HEK293 (cell line): ENCODE measurements around the gene KCNK18.
"Not testable (repeated sequence)": the region's sequence is repeated elsewhere in the genome, so short reads cannot be mapped to it uniquely, and the experiment has no call there.

Experiments used
- ZBTB21 ChIP-seq: fragments of 450-650 bp; formaldehyde crosslinking; IDR thresholded peaks from 2 replicates; pipeline ENCODE4 v1.5.1; 2017; ENCODE audit warnings: missing biosample characterization, missing genetic modification characterization
- ZNF10 ChIP-seq: fragments of 450-650 bp; formaldehyde crosslinking; IDR thresholded peaks from 2 replicates; pipeline ENCODE4 v1.5.1; 2017; ENCODE audit warnings: missing biosample characterization, missing genetic modification characterization
- ZNF138 ChIP-seq: fragments of 450-650 bp; formaldehyde crosslinking; IDR thresholded peaks from 2 replicates; pipeline ENCODE4 v1.5.1; 2016; ENCODE audit warnings: missing biosample characterization, missing genetic modification characterization, borderline replicate concordance
- ZNF19 ChIP-seq: fragments of 450-650 bp; formaldehyde crosslinking; IDR thresholded peaks from 2 replicates; pipeline ENCODE4; 2016; ENCODE audit warnings: missing biosample characterization, missing genetic modification characterization, low read depth
- ZNF629 ChIP-seq: fragments of 450-650 bp; formaldehyde crosslinking; IDR thresholded peaks from 2 replicates; pipeline ENCODE4 v1.5.1; 2017; ENCODE audit warnings: missing biosample characterization, missing genetic modification characterization
- TF ChIP-seq, protein P1 (sequence below): fragments of 450-650 bp; formaldehyde crosslinking; IDR thresholded peaks from 2 replicates; pipeline ENCODE4 v1.5.1; 2016; ENCODE audit warnings: missing biosample characterization, missing genetic modification characterization
- TF ChIP-seq, protein P2 (sequence below): fragments of 450-650 bp; formaldehyde crosslinking; optimal IDR thresholded peaks from 2 replicates; pipeline ENCODE3; 2016; ENCODE audit warnings: missing biosample characterization, mild to moderate bottlenecking, missing genetic modification characterization
- TF ChIP-seq, protein P3 (sequence below): fragments of 450-650 bp; formaldehyde crosslinking; IDR thresholded peaks from 2 replicates; pipeline ENCODE4 v1.5.1; 2016; ENCODE audit warnings: missing biosample characterization, missing genetic modification characterization
- TF ChIP-seq, protein P4 (sequence below): sonication (generic); formaldehyde crosslinking; IDR thresholded peaks from 2 replicates; pipeline ENCODE4 v1.8.1; 2022; ENCODE audit warnings: mild to moderate bottlenecking, moderate library complexity, missing genetic modification reagents

DNA sequence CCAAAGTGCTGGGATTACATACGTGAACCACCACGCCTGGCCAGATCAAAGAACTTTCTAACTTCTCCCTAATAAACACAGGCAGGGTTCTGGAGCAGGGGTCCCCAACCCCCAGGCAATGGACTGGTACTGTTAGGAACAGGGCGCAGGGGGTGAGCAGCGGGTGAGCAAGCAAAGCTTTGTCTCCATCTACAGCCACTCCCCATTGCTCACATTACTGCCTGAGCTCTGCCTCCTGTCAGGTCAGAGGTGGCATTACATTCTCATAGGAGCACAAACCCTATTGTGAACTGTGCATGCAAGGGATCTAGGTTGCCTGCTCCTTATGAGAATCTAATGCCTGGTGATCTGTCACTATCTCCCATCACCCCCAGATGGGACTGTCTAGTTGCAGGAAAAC, 11.5 kb upstream of the KCNK18 start:
- TF ChIP-seq ZNF19 (tag by site-specific recombination); ZNF10; ZBTB21 (tag by site-specific recombination); ZNF629 (tag by site-specific recombination); ZNF138 (tag by site-specific recombination): not testable (repeated sequence)
- TF ChIP-seq, protein P1, sequence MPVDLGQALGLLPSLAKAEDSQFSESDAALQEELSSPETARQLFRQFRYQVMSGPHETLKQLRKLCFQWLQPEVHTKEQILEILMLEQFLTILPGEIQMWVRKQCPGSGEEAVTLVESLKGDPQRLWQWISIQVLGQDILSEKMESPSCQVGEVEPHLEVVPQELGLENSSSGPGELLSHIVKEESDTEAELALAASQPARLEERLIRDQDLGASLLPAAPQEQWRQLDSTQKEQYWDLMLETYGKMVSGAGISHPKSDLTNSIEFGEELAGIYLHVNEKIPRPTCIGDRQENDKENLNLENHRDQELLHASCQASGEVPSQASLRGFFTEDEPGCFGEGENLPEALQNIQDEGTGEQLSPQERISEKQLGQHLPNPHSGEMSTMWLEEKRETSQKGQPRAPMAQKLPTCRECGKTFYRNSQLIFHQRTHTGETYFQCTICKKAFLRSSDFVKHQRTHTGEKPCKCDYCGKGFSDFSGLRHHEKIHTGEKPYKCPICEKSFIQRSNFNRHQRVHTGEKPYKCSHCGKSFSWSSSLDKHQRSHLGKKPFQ (tag by site-specific recombination): not testable (repeated sequence)
- TF ChIP-seq, protein P2, sequence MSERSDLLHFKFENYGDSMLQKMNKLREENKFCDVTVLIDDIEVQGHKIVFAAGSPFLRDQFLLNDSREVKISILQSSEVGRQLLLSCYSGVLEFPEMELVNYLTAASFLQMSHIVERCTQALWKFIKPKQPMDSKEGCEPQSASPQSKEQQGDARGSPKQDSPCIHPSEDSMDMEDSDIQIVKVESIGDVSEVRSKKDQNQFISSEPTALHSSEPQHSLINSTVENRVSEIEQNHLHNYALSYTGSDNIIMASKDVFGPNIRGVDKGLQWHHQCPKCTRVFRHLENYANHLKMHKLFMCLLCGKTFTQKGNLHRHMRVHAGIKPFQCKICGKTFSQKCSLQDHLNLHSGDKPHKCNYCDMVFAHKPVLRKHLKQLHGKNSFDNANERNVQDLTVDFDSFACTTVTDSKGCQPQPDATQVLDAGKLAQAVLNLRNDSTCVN: not testable (repeated sequence)
- TF ChIP-seq, protein P3, sequence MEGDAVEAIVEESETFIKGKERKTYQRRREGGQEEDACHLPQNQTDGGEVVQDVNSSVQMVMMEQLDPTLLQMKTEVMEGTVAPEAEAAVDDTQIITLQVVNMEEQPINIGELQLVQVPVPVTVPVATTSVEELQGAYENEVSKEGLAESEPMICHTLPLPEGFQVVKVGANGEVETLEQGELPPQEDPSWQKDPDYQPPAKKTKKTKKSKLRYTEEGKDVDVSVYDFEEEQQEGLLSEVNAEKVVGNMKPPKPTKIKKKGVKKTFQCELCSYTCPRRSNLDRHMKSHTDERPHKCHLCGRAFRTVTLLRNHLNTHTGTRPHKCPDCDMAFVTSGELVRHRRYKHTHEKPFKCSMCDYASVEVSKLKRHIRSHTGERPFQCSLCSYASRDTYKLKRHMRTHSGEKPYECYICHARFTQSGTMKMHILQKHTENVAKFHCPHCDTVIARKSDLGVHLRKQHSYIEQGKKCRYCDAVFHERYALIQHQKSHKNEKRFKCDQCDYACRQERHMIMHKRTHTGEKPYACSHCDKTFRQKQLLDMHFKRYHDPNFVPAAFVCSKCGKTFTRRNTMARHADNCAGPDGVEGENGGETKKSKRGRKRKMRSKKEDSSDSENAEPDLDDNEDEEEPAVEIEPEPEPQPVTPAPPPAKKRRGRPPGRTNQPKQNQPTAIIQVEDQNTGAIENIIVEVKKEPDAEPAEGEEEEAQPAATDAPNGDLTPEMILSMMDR (tag by site-specific recombination): not testable (repeated sequence)
- TF ChIP-seq, protein P4, sequence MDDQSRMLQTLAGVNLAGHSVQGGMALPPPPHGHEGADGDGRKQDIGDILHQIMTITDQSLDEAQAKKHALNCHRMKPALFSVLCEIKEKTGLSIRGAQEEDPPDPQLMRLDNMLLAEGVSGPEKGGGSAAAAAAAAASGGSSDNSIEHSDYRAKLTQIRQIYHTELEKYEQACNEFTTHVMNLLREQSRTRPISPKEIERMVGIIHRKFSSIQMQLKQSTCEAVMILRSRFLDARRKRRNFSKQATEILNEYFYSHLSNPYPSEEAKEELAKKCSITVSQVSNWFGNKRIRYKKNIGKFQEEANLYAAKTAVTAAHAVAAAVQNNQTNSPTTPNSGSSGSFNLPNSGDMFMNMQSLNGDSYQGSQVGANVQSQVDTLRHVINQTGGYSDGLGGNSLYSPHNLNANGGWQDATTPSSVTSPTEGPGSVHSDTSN: not testable (repeated sequence)
